Naive thymus-derived CD4-positive, alpha-beta T cell (primary cell): ENCODE measurements around the gene NISCH. TPM values are rescaled to one million over a fixed set of nuclear protein-coding genes. Genes with fewer than 3 reads are reported as not detected.

ENCODE experiments used
- ATAC-seq: fragments of 150-1000 bp; cut with Tn5 transposase; 2 replicates; pipeline ENCODE4 v1.10.0; 2021; ENCODE audit warnings: mild to moderate bottlenecking, moderate library complexity
- CTCF ChIA-PET: fragments of 350-600 bp; sonication (Branson Sonifier 250); formaldehyde crosslinking; loops from one replicate; lab custom pipeline; 2021; ENCODE audit warnings: antibody characterized with exemption; lab: Charles Lee
- POLR2A ChIA-PET: fragments of 350-600 bp; sonication (Branson Sonifier 250); formaldehyde crosslinking; loops from one replicate; lab custom pipeline; 2021; ENCODE audit warnings: antibody characterized with exemption, inconsistent platforms; lab: Charles Lee
- DNase-seq, 9 donors: peaks; one replicate each; pipeline versions ENCODE4 v3.0.0 to v3.0.0-alpha.2; 2020 to 2022; ENCODE audit warnings: mixed read lengths in 1 of 9
- H3K27ac ChIP-seq: one replicate; pipeline ENCODE4 v1.7.0; 2013; ENCODE audit warnings: mild to moderate bottlenecking, low read depth, low read length, moderate library complexity
- H3K27me3 ChIP-seq, 2 donors: one replicate each; pipeline ENCODE4 v1.7.0; 2013; ENCODE audit warnings: low read length in 2 of 2, mild to moderate bottlenecking in 2 of 2, moderate library complexity in 2 of 2; ENCODE audit not compliant: control insufficient read depth in 2 of 2, insufficient read depth in 2 of 2
- H3K36me3 ChIP-seq, 3 experiments: 1 replicate in 2 of 3; 2 replicates in 1 of 3; pipeline ENCODE4 v1.7.0; 2013; ENCODE audit warnings: low read length in 3 of 3, mild to moderate bottlenecking in 3 of 3, moderate library complexity in 1 of 3; ENCODE audit not compliant: insufficient read depth in 3 of 3, control insufficient read depth in 2 of 3
- H3K4me1 ChIP-seq, 2 donors: one replicate each; pipeline ENCODE4 v1.7.0; 2013; ENCODE audit warnings: low read length in 2 of 2, mild to moderate bottlenecking in 2 of 2, moderate library complexity in 1 of 2; ENCODE audit not compliant: control insufficient read depth in 2 of 2, insufficient read depth in 2 of 2
- H3K4me3 ChIP-seq: 2 replicates; pipeline ENCODE4 v1.7.0; 2013; ENCODE audit warnings: mild to moderate bottlenecking, low read length
- H3K9me3 ChIP-seq, 3 experiments: 1 replicate in 2 of 3; 2 replicates in 1 of 3; pipeline ENCODE4 v1.7.0; 2013; ENCODE audit warnings: low read length in 3 of 3; ENCODE audit not compliant: control insufficient read depth in 2 of 3
- H3K27ac Mint-ChIP-seq, 9 donors: one replicate each; pipeline ENCODE4 v1.8.0; 2020 to 2022; ENCODE audit warnings: mixed read lengths in 9 of 9, mild to moderate bottlenecking in 8 of 9, moderate library complexity in 5 of 9, inconsistent platforms in 2 of 9
- H3K27me3 Mint-ChIP-seq, 5 donors: one replicate each; pipeline ENCODE4 v1.8.0; 2021 to 2022; ENCODE audit warnings: mixed read lengths in 5 of 5, mild to moderate bottlenecking in 1 of 5
- H3K36me3 Mint-ChIP-seq, 5 donors: one replicate each; pipeline ENCODE4 v1.8.0; 2020 to 2022; ENCODE audit warnings: mixed read lengths in 5 of 5, mild to moderate bottlenecking in 3 of 5, inconsistent platforms in 1 of 5
- H3K4me1 Mint-ChIP-seq, 7 donors: one replicate each; pipeline ENCODE4 v1.8.0; 2020 to 2022; ENCODE audit warnings: mixed read lengths in 7 of 7, mild to moderate bottlenecking in 3 of 7, inconsistent platforms in 1 of 7
- H3K4me3 Mint-ChIP-seq, 10 donors: one replicate each; pipeline ENCODE4 v1.8.0; 2020 to 2022; ENCODE audit warnings: mild to moderate bottlenecking in 10 of 10, mixed read lengths in 10 of 10, moderate library complexity in 6 of 10, inconsistent platforms in 2 of 10
- H3K9me3 Mint-ChIP-seq, 11 donors: one replicate each; pipeline ENCODE4 v1.8.0; 2020 to 2022; ENCODE audit warnings: mixed read lengths in 11 of 11, mild to moderate bottlenecking in 4 of 11, inconsistent platforms in 1 of 11, moderate library complexity in 1 of 11
- intact Hi-C, 2 donors: fragments of 100-400 bp; cut with micrococcal nuclease; formaldehyde crosslinking; loops; one replicate each; pipeline ENCODE4 v1.15.1; 2023
- polyA plus RNA-seq, 2 donors: library from polyadenylated mRNA; unstranded; fragments of 300-500 nt; fragmentation: Illumina TruSeq; gene quantifications; one replicate each; pipeline ENCODE4 v1.2.3, GENCODE V29; 2021
- total RNA-seq, 6 experiments: library from RNA in 5 of 6; stranded (reverse) in 5 of 6; gene quantifications; 1 replicate in 5 of 6; 2 replicates in 1 of 6; pipeline ENCODE4 v1.2.3 and lab custom pipeline; 2021 to 2026

Gene NISCH
- total and polyA plus RNA-seq, 7 experiments from 2014 or later: 21.4 to 210 (median 131) TPM

DNA sequence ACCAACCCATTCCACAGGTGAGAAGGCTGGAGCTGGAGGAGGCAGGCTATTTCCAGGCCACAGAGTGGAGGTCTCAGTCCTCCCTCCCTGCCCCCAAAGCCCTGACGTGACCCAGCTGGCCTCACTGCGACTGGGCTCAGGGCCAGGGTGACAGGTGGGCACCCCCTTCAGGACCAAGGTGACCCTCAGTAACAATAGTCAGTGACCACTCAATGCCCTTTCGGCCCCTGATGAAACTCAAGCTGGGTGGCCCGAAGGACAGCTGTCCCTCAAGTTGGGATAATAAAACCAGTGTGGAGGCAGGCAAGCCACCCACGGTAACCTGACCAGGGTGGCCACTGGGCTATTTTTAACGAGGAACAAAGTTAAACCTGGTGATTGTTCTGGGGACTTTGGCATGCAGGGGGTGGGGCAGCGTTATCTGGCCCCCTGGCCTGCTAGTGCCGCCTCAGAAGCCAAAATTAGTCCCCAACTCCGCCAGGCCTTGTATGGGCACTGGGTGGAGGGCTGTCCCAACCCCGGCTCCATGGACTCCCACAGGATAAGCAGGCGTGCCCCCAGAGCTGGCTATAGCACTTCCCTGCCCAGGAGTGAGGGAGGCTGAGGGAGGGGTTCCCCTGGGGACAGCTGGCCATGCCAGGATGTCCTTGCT is 2.7 kb upstream of the NISCH start:
- intact Hi-C loops: loop anchor here in 1 of 2 donors (10.0 kb wide), 1 partner anchor 232 kb away; the partner anchor contains the start of genes GNL3 and PBRM1
- ChIA-PET POLR2A (interaction anchor here (0.5 to 2.4 kb wide), 4 partner anchors 8 to 241 kb away, joined by 3 to 9 read pairs (median 4); partner anchors contain the start of gene SEMA3G), CTCF (interaction anchor here (0.9 to 2.0 kb wide), 2 partner anchors 25 to 40 kb away, joined by 3 to 11 read pairs; no protein-coding TSS in a partner anchor)
- Mint-ChIP-seq H3K27me3 (no peaks in the 10 kb centered on the region), H3K9me3 (no peaks in the 10 kb centered on the region), H3K4me3 (no peak overlapping the region), H3K36me3 (peaks cover 0 to 5% (median 0%) of the 10 kb centered on the region in 5 donors), H3K4me1 (peaks cover 23 to 37% (median 33%) of the 10 kb centered on the region in 7 donors), H3K27ac (peak overlapping the region in 5 of 9 donors; percentile 4 to 99 (median 81))
- H3K27me3 ChIP-seq: no peaks in the 10 kb centered on the region
- H3K27ac ChIP-seq: peak overlapping the region; percentile 88
- ATAC-seq (no peak), DNase-seq (no peak)
- H3K9me3 ChIP-seq: no peaks in the 10 kb centered on the region
- peaks cover 0 to 11% (median 0%) of the 10 kb centered on the region in 3 experiments for H3K36me3 ChIP-seq
- no peak overlapping the region for H3K4me3 ChIP-seq
- H3K4me1 ChIP-seq: peaks cover 15 to 23% of the 10 kb centered on the region in 2 donors

DNA sequence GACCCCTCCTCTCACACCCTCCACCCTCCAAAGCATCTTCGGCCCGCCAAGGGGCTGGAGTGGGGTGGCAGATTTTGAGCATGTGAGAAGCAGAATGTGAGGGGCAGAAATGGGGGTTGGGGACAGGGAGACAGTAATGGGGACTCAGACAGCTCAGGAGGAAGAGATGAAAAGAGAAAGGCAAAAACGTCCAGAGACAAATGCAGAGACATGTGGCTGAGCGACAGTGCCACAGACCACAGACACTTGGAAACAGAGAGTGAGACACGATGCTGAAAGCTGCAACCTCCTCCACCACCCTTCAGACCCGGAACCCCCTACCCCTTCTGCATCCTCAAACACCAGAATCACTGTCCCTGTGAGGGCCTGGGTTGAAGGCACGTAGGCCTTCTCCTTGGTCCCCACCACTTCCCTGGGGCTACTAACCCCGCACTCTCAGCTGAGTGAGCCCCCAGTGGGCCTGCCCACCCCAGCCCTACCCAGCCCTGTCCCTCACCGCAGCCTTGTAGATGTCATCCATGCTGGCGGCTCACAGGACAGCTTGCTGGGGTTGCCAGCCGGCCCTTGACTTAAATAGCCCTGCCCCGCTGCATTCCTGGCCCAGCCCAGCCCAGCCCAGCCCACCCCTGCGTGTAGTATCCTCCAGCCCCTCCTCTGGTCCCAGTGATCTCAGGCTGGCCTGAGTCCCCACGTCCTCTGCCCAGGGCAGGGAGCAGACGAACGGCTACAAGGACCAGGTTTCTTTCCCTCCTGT is 1.7 kb upstream of the NISCH start, which contains the start of gene TNNC1:
TNNC1 (minus strand) TSS at position 546 of the 754 bp plus-strand sequence; CDS start at position 520, 26 bp downstream.
- ATAC-seq (no peak), DNase-seq (no peak)
- Histone ChIP-seq H3K36me3 (peaks cover 4 to 21% (median 6%) of the 10 kb centered on the region in 3 experiments), H3K27me3 (no peaks in the 10 kb centered on the region), H3K27ac (peak within 1 kb of the TSS; percentile 88), H3K9me3 (no peaks in the 10 kb centered on the region), H3K4me1 (peaks cover 15 to 23% of the 10 kb centered on the region in 2 donors), H3K4me3 (peak within 1 kb of the TSS; percentile 98)
- CTCF ChIA-PET: interaction anchor here (0.6 to 2.0 kb wide), 3 partner anchors 26 to 41 kb away, joined by 3 to 11 read pairs (median 6); no protein-coding TSS in a partner anchor
- POLR2A ChIA-PET: interaction anchor here (0.5 to 2.4 kb wide), 6 partner anchors 9 to 458 kb away, joined by 3 to 9 read pairs (median 4); partner anchors contain the start of genes RPL29 and SEMA3G
- no peaks in the 10 kb centered on the region for H3K9me3 Mint-ChIP-seq
- no peaks in the 10 kb centered on the region for H3K27me3 Mint-ChIP-seq
- H3K36me3 Mint-ChIP-seq: peaks cover 0 to 6% (median 3%) of the 10 kb centered on the region in 5 donors
- peaks cover 23 to 47% (median 41%) of the 10 kb centered on the region in 7 donors for H3K4me1 Mint-ChIP-seq
- intact Hi-C loops: loop anchor here in 1 of 2 donors (2.0 to 10.0 kb wide), 4 partner anchors 165 to 511 kb away; partner anchors contain the start of genes DUSP7, GNL3, PARP3 and PBRM1
- H3K4me3 Mint-ChIP-seq: peak within 1 kb of the TSS; percentile 87 to 96 (median 93)
- peak within 1 kb of the TSS; percentile 96 to 100 (median 99) for H3K27ac Mint-ChIP-seq

- CTCF ChIA-PET: interaction anchor here (0.6 kb wide), 1 partner anchor 42 kb away, joined by 6 read pairs; no protein-coding TSS in a partner anchor
- H3K36me3 Mint-ChIP-seq: peaks cover 0 to 13% (median 5%) of the 10 kb centered on the region in 5 donors
- peaks cover 25 to 47% (median 41%) of the 10 kb centered on the region in 7 donors for H3K4me1 Mint-ChIP-seq
- peak overlapping the region; percentile 96 to 100 (median 99) for H3K27ac Mint-ChIP-seq
- H3K4me3 Mint-ChIP-seq: peak overlapping the region; percentile 87 to 96 (median 93)
- POLR2A ChIA-PET: interaction anchor here (0.8 to 2.4 kb wide), 11 partner anchors 9 to 459 kb away, joined by 3 to 9 read pairs (median 4); partner anchors contain the start of genes GLT8D1, GLYCTK, RPL29 and SEMA3G
- Histone ChIP-seq H3K4me3 (peak overlapping the region; percentile 98), H3K27me3 (no peaks in the 10 kb centered on the region), H3K36me3 (peaks cover 8 to 26% (median 11%) of the 10 kb centered on the region in 3 experiments), H3K27ac (peak overlapping the region; percentile 88), H3K9me3 (no peaks in the 10 kb centered on the region), H3K4me1 (peaks cover 15 to 23% of the 10 kb centered on the region in 2 donors)
- DNase-seq: peak in 1 of 9 donors; percentile 9
- ATAC-seq: no peak
- intact Hi-C loops: loop anchor here in 1 of 2 donors (2.0 to 10.0 kb wide), 4 partner anchors 166 to 512 kb away; partner anchors contain the start of genes DUSP7, GNL3, PARP3 and PBRM1
- H3K9me3 Mint-ChIP-seq: no peaks in the 10 kb centered on the region
- no peaks in the 10 kb centered on the region for H3K27me3 Mint-ChIP-seq
Measured at GRCh38 chr3:52454250-52454937, 1.0 kb upstream of the NISCH start.

DNA sequence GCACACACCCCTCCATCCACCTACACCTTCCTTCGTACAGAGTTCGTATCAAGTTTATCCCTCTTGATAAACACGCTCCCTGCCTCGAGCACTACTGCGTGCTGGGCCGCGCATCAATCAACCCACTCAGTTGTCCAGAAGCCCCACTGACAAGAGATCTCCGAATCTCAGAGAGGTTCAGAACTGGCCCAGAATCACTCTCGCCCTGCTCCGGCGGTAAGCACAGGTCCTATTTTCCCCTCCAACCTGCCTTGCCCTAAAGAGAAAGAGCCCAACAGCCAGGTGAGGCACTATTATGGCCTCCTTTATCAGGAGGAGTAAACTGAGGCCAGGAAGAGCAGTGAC is 494 bp upstream of the NISCH start:
- Mint-ChIP-seq H3K36me3 (peaks cover 0 to 14% (median 5%) of the 10 kb centered on the region in 5 donors), H3K4me3 (peak overlapping the region; percentile 87 to 96 (median 93)), H3K27ac (peak overlapping the region; percentile 96 to 100 (median 99)), H3K9me3 (no peaks in the 10 kb centered on the region), H3K27me3 (no peaks in the 10 kb centered on the region), H3K4me1 (peaks cover 25 to 47% (median 41%) of the 10 kb centered on the region in 7 donors)
- intact Hi-C loops: loop anchor here (1.0 to 10.0 kb wide), 9 partner anchors 8 to 512 kb away; partner anchors contain the start of genes GNL3 (in 2 of the 2), PBRM1 (in 2 of the 2), UQCC5 (in 2 of the 2) and DUSP7 (in 1 of the 2)
- Histone ChIP-seq H3K4me3 (peak overlapping the region; percentile 98), H3K4me1 (peaks cover 15 to 23% of the 10 kb centered on the region in 2 donors), H3K36me3 (peaks cover 8 to 26% (median 11%) of the 10 kb centered on the region in 3 experiments), H3K9me3 (no peaks in the 10 kb centered on the region), H3K27ac (peak overlapping the region; percentile 88), H3K27me3 (no peaks in the 10 kb centered on the region)
- ATAC-seq: no peak
- DNase-seq: no peak
- CTCF ChIA-PET: no interaction called here
- POLR2A ChIA-PET: interaction anchor here (0.9 to 2.4 kb wide), 9 partner anchors 10 to 251 kb away, joined by 3 to 9 read pairs (median 4); partner anchors contain the start of genes GLT8D1, GLYCTK, SEMA3G and SPCS1

DNA sequence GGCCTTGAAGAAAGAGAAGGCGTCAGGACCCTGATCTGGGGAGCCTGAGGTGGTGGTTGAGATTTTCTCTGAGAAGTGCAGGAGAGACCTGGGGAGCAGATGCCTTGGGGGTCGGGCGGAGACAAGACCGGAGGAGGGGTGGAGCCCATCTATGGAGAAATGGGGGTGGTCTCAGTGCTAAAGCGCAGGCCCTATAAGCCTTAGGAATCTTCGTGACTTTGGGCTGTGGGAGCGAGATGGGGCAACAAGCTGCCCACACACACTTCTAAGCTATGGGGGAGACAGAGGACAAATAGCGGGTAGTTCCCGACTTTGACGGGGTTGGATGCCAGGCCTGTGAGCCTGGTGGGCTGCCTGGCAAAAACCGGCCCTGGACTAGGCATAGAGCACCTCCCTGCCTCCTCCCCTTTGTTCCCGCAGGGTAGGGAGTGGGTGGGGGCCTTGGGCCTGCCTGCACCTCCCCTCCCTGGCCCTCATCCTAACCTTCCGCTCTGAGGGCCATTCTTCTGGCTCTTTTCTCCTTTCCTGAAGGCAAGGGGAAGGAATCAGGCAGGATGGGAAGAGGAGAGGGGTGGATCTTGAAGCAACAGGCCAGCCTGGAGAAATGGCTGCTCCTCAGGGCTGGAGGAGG is 880 bp downstream of the NISCH start:
- H3K4me1 ChIP-seq: peaks cover 15 to 23% of the 10 kb centered on the region in 2 donors
- H3K36me3 Mint-ChIP-seq: peaks cover 0 to 20% (median 5%) of the 10 kb centered on the region in 5 donors

More for the DNA sequence above, 880 bp downstream of the NISCH start:
- Histone ChIP-seq H3K27ac (peak overlapping the region; percentile 88), H3K4me3 (peak overlapping the region; percentile 98), H3K9me3 (no peaks in the 10 kb centered on the region), H3K36me3 (peaks cover 11 to 39% (median 13%) of the 10 kb centered on the region in 3 experiments), H3K27me3 (no peaks in the 10 kb centered on the region)
- H3K4me1 Mint-ChIP-seq: peaks cover 25 to 47% (median 43%) of the 10 kb centered on the region in 7 donors
- peak in 2 of 9 donors; percentile 10 to 23 for DNase-seq
- ChIA-PET CTCF (interaction anchor here (0.7 to 1.1 kb wide), 2 partner anchors 29 to 44 kb away, joined by 3 to 5 read pairs; no protein-coding TSS in a partner anchor), POLR2A (interaction anchor here (1.1 to 1.4 kb wide), 3 partner anchors 8 to 16 kb away, joined by 3 to 5 read pairs (median 3); no protein-coding TSS in a partner anchor)
- no peaks in the 10 kb centered on the region for H3K9me3 Mint-ChIP-seq
- H3K4me3 Mint-ChIP-seq: peak overlapping the region; percentile 87 to 96 (median 93)
- intact Hi-C loops: loop anchor here (5.0 to 10.0 kb wide), 2 partner anchors 229 to 231 kb away; partner anchors contain the start of genes GNL3 (in 2 of the 2) and PBRM1 (in 2 of the 2)
- peak overlapping the region; percentile 95 to 100 (median 98) for H3K27ac Mint-ChIP-seq
- ATAC-seq: no peak
- H3K27me3 Mint-ChIP-seq: no peaks in the 10 kb centered on the region
